ENCODE measurements around the gene PRKCE. TPM values are rescaled to one million over a fixed set of nuclear protein-coding genes. Genes with fewer than 3 reads are reported as not detected.

PRKCE gene
- total RNA-seq, 1 experiment from 2014 or later: 14.0 TPM

GRCh38 chr2:45925636-45926366 lies 274.3 kb downstream of the PRKCE start:
- in situ Hi-C loops (cut with HindIII; ENCODE audit: low pct_unique_long_range_greater_than_20kb, low sequenced_read_pairs) (no loop called here), intact Hi-C loops (cut with micrococcal nuclease; ENCODE audit: unreplicated experiment) (no loop called here)
- DNase-seq (ENCODE audit: low read depth, low spot score): no peak
- no peaks in the 10 kb centered on the region for H3K36me3 ChIP-seq (ENCODE audit: control insufficient read depth, insufficient read depth, low read length)
- H3K27me3 ChIP-seq (ENCODE audit: control insufficient read depth, insufficient read depth, low read length): no peaks in the 10 kb centered on the region
- no peaks in the 10 kb centered on the region for H3K9me3 ChIP-seq (ENCODE audit: control insufficient read depth, insufficient read depth, low read depth, low read length)
- H3K4me1 ChIP-seq (ENCODE audit: control insufficient read depth, insufficient read depth, low read length): no peaks in the 10 kb centered on the region
- no peak overlapping the region for H3K27ac ChIP-seq (ENCODE audit: low read length)
- H3K4me3 ChIP-seq (ENCODE audit: low read depth in 2 of 2, low read length in 2 of 2): no peak overlapping the region
- BruUV-seq (replicated peaks): no TSS peak
- no peak for ATAC-seq
- CTCF ChIA-PET: no interaction called here
- POLR2A ChIA-PET: no interaction called here
- TF ChIP-seq CTCF (IDR thresholded peaks at IDR 0.05) (no peak), POLR2AphosphoS5 (IDR thresholded peaks at IDR 0.05; ENCODE audit: low read depth, low read length) (no peak), SIN3A (IDR thresholded peaks at IDR 0.05; ENCODE audit: borderline replicate concordance, insufficient read depth, low read depth, low read length) (no peak), TCF7L2 (IDR thresholded peaks at IDR 0.05; ENCODE audit: low read depth, low read length) (no peak)

- no peaks in the 10 kb centered on the region for H3K27me3 ChIP-seq (ENCODE audit: control insufficient read depth, insufficient read depth, low read length)
- CTCF ChIA-PET: no interaction called here
- no peak for ATAC-seq
Observed at GRCh38 chr2:45928946-45929345, 277.5 kb downstream of the PRKCE start.

More at GRCh38 chr2:45928946-45929345, 277.5 kb downstream of the PRKCE start:
- Histone ChIP-seq H3K27ac (ENCODE audit: low read length) (no peak overlapping the region), H3K4me3 (ENCODE audit: low read depth in 2 of 2, low read length in 2 of 2) (no peak overlapping the region), H3K9me3 (ENCODE audit: control insufficient read depth, insufficient read depth, low read depth, low read length) (no peaks in the 10 kb centered on the region), H3K4me1 (ENCODE audit: control insufficient read depth, insufficient read depth, low read length) (no peaks in the 10 kb centered on the region), H3K36me3 (ENCODE audit: control insufficient read depth, insufficient read depth, low read length) (no peaks in the 10 kb centered on the region)
- intact Hi-C loops (cut with micrococcal nuclease; ENCODE audit: unreplicated experiment) (no loop called here), in situ Hi-C loops (cut with HindIII; ENCODE audit: low pct_unique_long_range_greater_than_20kb, low sequenced_read_pairs) (no loop called here)
- TF ChIP-seq CTCF (IDR thresholded peaks at IDR 0.05) (no peak), SIN3A (IDR thresholded peaks at IDR 0.05; ENCODE audit: borderline replicate concordance, insufficient read depth, low read depth, low read length) (no peak), POLR2AphosphoS5 (IDR thresholded peaks at IDR 0.05; ENCODE audit: low read depth, low read length) (no peak), TCF7L2 (IDR thresholded peaks at IDR 0.05; ENCODE audit: low read depth, low read length) (no peak)
- TF ChIP-seq, protein P1, sequence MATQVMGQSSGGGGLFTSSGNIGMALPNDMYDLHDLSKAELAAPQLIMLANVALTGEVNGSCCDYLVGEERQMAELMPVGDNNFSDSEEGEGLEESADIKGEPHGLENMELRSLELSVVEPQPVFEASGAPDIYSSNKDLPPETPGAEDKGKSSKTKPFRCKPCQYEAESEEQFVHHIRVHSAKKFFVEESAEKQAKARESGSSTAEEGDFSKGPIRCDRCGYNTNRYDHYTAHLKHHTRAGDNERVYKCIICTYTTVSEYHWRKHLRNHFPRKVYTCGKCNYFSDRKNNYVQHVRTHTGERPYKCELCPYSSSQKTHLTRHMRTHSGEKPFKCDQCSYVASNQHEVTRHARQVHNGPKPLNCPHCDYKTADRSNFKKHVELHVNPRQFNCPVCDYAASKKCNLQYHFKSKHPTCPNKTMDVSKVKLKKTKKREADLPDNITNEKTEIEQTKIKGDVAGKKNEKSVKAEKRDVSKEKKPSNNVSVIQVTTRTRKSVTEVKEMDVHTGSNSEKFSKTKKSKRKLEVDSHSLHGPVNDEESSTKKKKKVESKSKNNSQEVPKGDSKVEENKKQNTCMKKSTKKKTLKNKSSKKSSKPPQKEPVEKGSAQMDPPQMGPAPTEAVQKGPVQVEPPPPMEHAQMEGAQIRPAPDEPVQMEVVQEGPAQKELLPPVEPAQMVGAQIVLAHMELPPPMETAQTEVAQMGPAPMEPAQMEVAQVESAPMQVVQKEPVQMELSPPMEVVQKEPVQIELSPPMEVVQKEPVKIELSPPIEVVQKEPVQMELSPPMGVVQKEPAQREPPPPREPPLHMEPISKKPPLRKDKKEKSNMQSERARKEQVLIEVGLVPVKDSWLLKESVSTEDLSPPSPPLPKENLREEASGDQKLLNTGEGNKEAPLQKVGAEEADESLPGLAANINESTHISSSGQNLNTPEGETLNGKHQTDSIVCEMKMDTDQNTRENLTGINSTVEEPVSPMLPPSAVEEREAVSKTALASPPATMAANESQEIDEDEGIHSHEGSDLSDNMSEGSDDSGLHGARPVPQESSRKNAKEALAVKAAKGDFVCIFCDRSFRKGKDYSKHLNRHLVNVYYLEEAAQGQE (IDR thresholded peaks at IDR 0.05; ENCODE audit: insufficient read depth in 1 of 2, low read depth in 2 of 2, low read length in 1 of 2): no peak
- BruUV-seq (replicated peaks): no TSS peak
- POLR2A ChIA-PET: no interaction called here
- no peak for DNase-seq (ENCODE audit: low read depth, low spot score)
